GM18499 (cell line): ENCODE data around the gene ZSWIM6.

Experiments
- ATAC-seq: cut with Tn5 transposase; IDR thresholded peaks from one replicate; pipeline ENCODE4 v1.9.1; 2021; ENCODE audit warnings: moderate number of reproducible peaks; ENCODE audit not compliant: insufficient read depth, unreplicated experiment

Gene ZSWIM6

GRCh38 chr5:61306531-61307131, 25.4 kb upstream of the ZSWIM6 start:
- peak; percentile 73 for ATAC-seq

- no peak for ATAC-seq
Measured at GRCh38 chr5:61307191-61307590, 24.9 kb upstream of the ZSWIM6 start.

GRCh38 chr5:61307611-61308010, 24.4 kb upstream of the ZSWIM6 start:
- no peak for ATAC-seq

- ATAC-seq, result no peak
Measured at GRCh38 chr5:61308712-61309111, 23.3 kb upstream of the ZSWIM6 start.

GRCh38 chr5:61309115-61309514, 22.9 kb upstream of the ZSWIM6 start:
- no peak for ATAC-seq

- ATAC-seq, result no peak
Measured at GRCh38 chr5:61311056-61311610, 20.9 kb upstream of the ZSWIM6 start.

GRCh38 chr5:61311836-61312808, 19.9 kb upstream of the ZSWIM6 start:
- no peak for ATAC-seq

- no peak for ATAC-seq
Measured at GRCh38 chr5:61313960-61314681, 17.9 kb upstream of the ZSWIM6 start.

GRCh38 chr5:61318376-61318775, 13.7 kb upstream of the ZSWIM6 start:
- no peak for ATAC-seq

- peak; percentile 99 for ATAC-seq
Measured at GRCh38 chr5:61319388-61320146, 12.5 kb upstream of the ZSWIM6 start.

- ATAC-seq, result no peak
Measured at GRCh38 chr5:61320860-61321259, 11.2 kb upstream of the ZSWIM6 start.

GRCh38 chr5:61321669-61322068, 10.4 kb upstream of the ZSWIM6 start:
- ATAC-seq, result no peak

- no peak for ATAC-seq
Measured at GRCh38 chr5:61322738-61323725, 9.0 kb upstream of the ZSWIM6 start.

GRCh38 chr5:61327760-61328753, 4.0 kb upstream of the ZSWIM6 start:
- ATAC-seq, result peak; percentile 31

GRCh38 chr5:61328791-61329549, 3.1 kb upstream of the ZSWIM6 start:
- no peak for ATAC-seq

- no peak for ATAC-seq
Measured at GRCh38 chr5:61329550-61330128, 2.4 kb upstream of the ZSWIM6 start.
